ENCODE data around the gene KRT82.
A peak's percentile ranks its signal among the peaks of the same experiment; 100 is the strongest.
"Not testable (repeated sequence)": the region's sequence is repeated elsewhere in the genome, so short reads cannot be mapped to it uniquely, and the experiment has no call there.

The KRT82 gene

DNA sequence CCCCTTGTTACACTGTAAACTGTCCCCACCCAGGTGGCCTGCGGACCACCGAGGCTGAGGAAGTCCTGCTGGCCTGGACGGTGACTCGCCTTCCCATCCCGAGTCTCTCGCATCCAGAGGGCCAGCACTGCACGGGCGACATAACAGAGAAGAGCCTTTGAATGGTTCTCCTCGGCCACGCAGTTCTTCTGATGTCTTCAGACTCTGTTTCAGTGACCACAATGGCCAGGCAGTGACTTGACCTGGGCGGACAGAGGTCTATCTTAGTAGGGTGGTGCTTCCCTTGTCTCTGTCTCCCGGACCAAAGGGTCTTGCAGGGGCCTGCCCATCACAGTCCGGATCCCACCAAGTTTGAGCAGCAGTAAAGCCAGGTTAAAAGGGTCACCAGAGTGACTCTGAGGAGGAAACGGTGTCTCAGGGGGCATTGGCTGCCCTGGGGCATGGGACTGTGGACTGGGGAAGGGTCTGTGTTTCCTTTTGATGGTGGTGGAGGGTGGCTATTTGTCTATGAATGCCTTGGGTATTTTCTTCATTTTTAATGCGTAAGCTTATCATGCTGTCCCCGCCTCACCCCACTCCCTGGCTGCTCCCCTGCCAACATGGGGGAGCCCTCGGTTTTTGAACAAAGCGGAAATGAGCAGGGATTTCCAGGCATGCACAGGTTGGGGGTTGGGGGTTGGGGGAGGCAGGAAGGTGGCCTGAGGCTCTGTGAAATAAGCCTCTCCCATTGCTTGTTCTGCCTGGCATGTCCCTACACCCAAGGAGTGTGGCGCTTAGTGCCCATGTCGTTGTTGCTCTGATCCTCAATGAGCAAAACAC is 49.2 kb downstream of the KRT82 start:
- no peak for DNase-seq

DNA sequence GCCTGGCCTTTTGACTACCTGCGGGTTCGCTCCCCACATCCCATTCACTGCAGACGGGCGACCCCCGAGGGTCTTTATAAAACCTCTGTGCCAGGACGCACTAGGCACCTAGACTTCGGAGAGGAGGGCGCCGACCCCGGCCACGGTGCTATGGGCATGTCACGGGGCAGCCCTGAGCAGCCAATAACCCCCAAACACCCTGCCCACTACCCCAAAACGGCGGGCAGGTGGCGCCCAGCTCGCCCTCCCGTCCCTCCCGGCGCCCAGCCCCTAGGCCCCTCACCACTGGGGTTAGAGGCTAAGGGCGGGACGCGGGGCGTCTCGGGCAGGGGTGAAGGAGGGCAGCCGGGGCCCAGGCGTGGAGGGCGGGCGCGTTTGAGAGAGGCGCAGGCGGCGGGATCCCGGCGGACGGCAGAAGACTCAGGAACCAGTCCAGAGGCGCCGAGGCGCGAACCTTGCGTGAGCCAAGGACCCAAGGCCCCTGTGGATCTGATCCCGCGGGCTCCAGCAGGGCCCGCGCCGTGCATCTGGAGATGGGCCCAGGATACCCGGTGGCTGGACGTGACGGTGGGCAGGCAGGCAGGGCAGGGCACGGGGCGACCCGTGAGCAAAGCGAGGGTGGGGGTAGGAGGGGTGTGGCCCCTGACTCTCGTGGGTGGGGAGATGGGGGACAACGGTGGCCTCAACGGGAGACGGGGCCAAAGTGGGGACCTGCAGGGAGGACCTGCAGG is 49.9 kb downstream of the KRT82 start:
- DNase-seq = no peak

DNA sequence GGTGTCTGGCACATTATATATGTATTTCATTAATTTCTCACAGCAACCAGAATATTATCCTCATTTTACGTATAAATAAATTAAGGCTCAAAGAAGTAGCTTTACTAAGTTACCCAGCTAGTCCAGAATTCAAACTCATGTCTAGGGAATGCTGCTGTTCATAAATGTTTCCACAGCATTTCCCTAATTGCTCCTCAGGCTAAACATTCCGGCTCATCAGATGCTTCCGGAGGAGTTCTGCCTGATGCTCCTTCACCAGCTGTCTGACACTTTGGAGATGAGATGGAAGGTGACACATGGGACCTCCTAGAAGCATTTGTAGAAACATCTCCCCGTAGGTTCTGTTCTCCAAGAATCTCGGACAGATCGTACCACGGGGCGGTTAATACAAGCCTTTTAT is 51.0 kb downstream of the KRT82 start:
- no peak for DNase-seq

DNA sequence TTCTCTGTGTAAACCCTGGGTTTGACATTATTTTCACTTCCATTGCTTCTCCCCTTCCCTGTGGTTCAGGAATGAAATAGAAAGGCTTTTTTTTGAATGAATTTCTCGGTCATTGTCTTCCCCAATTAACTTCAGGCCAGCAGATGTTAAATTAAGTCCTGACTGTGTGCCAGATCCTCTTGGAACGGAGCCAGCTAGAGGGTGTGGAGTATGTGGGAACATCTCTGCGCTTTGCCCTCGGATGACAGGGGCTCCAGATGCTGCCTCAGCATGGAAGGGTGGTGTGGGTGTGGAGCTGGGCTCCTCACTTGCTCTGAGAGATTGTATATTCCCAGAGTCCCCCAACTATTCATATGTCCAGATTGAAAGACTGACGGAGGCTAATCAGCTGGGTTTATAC is 51.9 kb downstream of the KRT82 start:
- DNase-seq = no peak

DNA sequence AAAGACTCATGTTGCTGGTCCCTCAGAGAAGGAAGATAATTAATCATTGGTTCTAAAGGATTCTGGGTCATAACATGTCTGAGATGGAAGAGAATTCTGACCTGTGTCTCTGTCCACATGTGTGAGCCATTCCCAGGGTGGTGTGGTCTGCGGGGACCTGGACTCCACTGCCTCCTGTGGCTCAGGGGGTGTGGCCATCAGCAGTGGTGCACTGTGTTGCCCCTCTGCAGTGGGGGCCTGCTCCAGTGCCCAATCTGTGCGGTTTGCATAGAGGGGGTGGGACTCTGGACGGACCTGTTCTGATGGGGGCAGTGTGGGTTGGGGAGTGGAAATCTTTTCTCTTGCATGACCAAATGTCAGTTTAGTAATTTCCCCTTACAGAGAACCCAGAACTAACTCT is 52.4 kb downstream of the KRT82 start:
- no peak for DNase-seq

DNA sequence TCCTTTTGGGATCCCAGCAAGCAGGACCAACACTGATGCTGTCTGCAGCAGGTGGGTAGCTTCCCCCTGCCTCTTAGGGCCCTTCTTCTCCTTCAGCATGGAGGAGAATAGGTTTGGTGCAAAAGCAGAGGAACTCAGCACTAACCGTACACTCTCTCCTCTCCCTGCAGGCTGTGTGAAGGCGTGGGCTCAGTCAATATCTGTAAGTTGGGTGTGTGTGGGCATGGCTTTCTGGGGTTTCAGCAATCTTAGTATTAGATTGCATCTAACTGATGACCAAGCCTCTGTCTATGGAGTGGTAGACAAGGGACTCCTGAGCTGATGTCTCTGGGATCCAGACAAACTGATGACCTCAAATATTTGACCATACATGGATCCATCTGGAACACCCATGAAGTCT is 53.2 kb downstream of the KRT82 start:
- DNase-seq = no peak

DNA sequence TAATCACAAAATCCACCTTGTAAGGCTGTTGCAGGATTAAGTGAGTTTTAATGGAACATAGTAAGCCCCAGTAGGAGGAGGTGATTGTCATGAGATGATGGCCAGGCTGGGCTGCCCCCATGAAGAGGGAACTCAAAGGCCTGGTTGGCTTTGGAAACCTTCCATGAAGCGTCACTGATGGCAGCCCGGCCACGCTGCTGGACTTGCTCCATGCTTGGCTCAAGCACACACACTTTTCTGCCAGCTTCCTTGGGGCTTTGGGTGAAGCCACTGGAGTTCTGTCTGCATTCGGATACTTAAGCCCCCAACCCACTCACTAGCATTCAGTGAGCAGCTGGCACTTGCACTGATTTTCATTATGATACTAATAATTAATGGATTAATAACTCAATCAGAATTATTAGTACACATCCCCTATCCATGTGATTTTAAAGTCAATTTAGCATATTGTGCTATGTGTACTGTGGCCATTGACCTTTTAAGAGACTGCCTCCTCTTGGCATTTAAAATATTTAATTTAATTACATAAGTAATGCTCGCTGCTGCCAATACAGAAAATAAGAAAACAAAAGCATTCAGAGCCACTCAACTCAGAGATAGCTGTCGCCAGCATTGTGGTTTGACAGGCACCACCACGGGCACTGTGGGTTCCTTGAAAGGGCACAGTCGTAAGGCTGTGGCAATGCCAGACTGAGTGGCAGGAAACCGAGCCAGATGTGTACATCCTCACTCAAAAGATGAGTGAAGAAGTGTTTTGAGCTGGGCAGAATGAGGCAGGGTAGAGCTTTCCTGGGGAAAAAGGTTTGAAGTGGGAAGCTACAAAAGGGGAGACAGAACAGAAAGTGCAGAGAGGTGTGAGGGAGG is 54.7 kb downstream of the KRT82 start:
- peak; percentile 67 for DNase-seq

DNA sequence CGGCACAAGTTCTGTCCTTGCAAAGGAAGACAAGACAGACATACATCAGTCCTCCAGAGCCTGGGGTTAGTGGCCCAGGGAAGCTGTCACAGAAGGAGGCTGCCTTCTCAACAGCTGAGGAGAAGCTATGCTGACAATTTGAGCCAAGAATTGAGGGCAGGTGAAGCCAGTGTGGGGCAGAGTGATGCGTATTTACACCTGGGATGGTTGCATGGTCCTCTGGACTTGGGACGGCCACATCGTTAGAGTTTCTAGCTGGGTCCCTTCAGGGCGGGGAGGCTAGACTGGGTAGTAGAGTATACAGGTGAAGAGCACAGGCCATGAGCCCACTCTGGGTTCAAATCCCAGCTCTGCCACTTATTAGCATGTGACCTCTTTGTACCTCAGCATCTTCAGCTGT is 55.3 kb downstream of the KRT82 start:
- DNase-seq = no peak

DNA sequence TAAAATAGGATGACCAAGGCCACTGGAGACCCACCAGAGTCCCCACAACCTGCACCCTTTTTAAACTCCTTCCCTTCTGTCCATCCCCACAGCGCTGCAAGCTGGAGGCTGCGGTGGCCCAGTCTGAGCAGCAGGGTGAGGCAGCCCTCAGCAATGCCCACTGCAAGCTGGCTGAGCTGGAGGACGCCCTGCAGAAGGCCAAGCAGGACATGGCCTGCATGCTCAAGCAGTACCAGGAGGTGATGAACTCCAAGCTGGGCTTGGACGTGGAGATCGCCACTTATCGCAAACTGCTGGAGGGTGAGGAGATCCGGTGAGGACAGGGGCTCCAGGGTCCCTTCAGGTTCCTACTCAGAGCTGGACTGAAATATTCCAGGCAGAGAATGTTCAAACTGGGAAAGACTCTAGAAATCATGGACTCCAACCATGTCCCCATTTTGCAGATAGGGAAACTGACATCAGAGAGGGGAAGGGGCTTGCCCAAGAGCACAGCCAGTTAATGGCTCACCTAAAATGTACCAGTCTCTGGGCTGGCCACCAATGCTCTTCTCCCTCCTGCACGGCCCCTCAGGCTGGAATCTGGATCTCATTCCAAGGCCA is 56.0 kb downstream of the KRT82 start:
- no peak for DNase-seq

DNA sequence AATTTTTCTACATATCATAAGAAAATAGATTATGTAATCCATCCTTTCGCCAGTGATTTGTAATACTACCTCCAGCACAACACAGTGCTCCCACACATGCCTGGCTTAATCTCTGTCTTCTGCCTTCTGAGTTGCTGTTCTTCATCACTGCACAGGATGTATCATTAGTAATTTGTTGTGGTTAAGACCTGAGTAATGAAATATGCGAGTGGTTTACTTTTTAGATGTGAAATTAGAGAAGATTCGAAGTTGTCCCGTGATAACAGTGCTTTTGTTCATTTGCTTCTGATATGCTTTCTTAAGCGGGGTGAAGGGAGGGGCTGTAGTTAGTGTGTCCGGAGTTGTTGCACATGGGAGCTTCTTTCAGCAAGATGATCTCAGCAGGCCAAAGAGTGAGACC is 56.9 kb downstream of the KRT82 start:
- no peak for DNase-seq

DNA sequence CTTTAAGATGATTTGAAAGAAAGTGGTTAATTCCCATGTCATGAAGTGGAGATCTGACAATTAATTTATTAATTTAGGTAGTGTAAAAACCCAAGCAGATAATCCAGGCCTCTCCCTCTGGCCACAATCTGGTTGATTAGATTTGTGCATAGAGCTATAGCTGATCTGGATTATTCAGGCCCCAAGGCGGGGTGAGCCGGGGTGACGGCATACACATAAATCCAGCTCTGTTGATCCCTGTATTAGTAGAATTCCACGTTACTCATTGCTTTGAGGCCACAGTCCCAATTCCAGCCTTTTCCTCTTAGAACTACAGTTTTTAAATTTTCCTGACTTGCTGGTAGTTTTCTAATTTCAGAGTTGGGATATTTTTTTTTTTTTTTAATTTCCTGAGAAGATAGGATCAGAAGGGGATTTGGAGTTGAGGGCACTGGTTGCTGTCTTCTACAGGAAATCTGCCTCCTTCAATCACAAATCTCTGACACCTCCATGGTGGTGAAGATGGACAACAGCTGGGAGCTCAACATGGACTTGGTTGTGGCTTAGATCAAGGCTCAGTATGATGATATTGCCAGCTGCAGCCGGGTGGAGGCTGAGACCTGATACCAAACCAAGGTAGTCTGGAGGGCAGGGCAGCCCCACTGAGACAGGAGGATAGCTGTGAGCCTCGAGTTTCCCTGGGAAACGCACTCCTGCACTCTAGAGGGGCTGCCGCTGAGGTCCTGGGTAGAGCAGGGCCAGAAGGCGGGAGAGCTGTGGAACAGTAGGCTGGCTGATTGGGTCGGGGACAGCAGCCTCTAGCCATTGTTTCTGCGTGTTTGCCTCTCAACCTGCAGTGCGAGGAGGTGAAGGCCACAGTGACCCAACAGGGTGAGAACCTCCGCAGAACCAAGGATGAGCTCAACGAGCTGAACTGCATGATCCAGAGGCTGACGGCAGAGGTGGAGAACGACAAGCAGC is 58.3 kb downstream of the KRT82 start:
- no peak for DNase-seq

DNA sequence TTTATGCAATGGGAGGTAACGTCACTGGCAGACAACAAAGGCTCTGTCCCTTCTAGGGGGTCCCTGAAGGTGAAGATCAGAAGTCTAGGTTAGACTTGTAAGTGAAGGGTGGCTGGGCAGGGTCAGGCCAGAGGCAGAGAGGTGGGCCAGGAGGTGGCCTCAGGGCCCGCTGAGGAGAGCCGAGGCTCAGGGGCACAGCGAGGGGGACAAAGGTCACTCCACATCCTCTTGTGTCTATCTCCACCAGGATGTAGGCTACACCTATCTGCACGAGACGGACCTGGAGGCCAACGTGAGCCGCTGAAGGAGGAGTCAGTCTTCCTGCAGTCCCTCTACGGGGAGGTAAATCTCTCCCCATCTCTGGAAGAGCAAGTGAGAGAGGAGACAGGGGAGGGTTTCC is 59.1 kb downstream of the KRT82 start:
- no peak for DNase-seq

DNA sequence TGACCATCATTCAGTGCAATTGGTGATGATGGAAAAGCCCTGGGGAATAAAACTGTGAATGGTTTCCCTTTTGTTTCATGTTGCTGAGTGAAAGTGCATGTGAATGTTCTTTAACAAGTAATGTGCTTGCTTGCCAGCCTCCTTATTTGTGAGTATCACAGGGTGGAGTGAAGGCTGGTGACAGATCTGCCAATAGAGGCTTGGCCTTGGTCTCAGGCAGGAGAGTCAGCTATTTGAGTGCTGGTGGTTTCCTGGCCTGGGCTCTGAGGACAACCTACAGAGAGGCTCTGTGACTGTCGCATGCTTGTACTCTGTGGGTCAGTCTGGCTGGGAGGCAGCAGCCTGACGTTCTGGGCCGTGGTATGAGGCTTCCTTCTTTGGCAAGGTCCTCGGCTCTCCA is 59.5 kb downstream of the KRT82 start:
- no peak for DNase-seq

DNA sequence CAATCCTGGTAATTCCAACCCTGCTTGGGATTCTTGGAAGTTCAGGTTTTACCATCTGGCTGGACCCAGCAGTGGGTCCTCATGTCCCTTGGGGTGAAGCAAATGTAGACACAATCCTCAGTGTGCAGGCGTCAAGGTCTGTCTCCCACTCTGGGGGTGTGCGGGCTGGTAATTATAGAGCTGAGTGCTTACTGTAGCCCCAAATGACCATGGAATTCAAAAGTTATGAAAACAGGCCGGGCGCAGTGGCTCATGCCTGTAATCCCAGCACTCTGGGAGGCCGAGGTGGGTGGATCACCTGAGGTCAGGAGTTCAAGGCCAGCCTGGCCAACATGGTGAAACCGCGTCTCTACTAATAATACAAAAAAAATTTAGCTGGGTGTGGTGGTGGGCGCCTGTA is 61.1 kb downstream of the KRT82 start:
- not testable (repeated sequence) for DNase-seq

DNA sequence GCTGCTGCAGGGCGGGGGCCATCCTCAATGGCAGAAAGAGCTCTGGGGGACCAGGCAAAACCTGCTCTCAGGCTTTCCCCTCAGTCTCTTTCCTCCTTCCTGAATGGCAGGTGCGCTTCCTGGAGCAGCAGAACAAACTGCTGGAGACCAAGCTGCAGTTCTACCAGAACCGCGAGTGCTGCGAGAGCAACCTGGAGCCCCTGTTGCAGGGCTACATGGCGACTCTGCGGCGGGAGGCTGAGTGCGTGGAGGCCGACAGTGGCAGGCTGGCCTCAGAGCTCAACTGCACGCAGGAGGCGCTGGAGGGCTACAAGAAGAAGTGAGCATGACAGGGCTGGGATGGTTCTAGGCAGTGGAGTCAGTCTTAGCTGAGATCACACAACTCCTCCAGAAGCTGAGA is 62.0 kb downstream of the KRT82 start:
- DNase-seq = no peak

Measured in central memory CD4-positive, alpha-beta T cell (primary cell).